Liver (tissue), 3 donors: ENCODE measurements around the gene MADD.

ENCODE experiments used
- ATF3 ChIP-seq: IDR thresholded peaks from 2 replicates; pipeline ENCODE4 v1.6.1; 2016; ENCODE audit warnings: antibody characterized with exemption
- CTCF ChIP-seq: fragments of 150-350 bp; IDR thresholded peaks from 2 replicates; pipeline ENCODE4 v1.5.1; 2017; ENCODE audit warnings: improper control_type of control experiment, low read depth, low read length; ENCODE audit not compliant: missing input control
- EGR1 ChIP-seq, 2 donors: IDR thresholded peaks; 2 replicates each; pipeline ENCODE4 v1.6.1; 2016 to 2018; ENCODE audit warnings: antibody characterized with exemption in 2 of 2, low read depth in 2 of 2
- GABPA ChIP-seq, 2 donors: IDR thresholded peaks in 1 of 2; conservative IDR thresholded peaks in 1 of 2; 2 replicates each; pipeline ENCODE4 v1.6.1; 2016; ENCODE audit warnings: antibody characterized with exemption in 2 of 2, mild to moderate bottlenecking in 1 of 2, moderate library complexity in 1 of 2
- JUND ChIP-seq, 2 donors: IDR thresholded peaks; 2 replicates each; pipeline ENCODE4 v1.6.1; 2016; ENCODE audit warnings: antibody characterized with exemption in 2 of 2
- MAX ChIP-seq: IDR thresholded peaks from 2 replicates; pipeline ENCODE4 v1.6.1; 2016; ENCODE audit warnings: antibody characterized with exemption
- RAD21 ChIP-seq, 2 donors: IDR thresholded peaks; 2 replicates each; pipeline ENCODE4 v1.6.1; 2016; ENCODE audit warnings: antibody characterized with exemption in 2 of 2, mild to moderate bottlenecking in 2 of 2
- RXRA ChIP-seq, 2 donors: IDR thresholded peaks; 2 replicates each; pipeline ENCODE4 v1.6.1; 2017 to 2018; ENCODE audit warnings: antibody characterized with exemption in 2 of 2, mild to moderate bottlenecking in 1 of 2
- SP1 ChIP-seq: IDR thresholded peaks from 2 replicates; pipeline ENCODE4 v1.6.1; 2018; ENCODE audit warnings: antibody characterized with exemption, mild to moderate bottlenecking
- TAF1 ChIP-seq: conservative IDR thresholded peaks from 2 replicates; pipeline ENCODE4 v1.6.1; 2016; ENCODE audit warnings: antibody characterized with exemption, mild to moderate bottlenecking
- YY1 ChIP-seq: IDR thresholded peaks from 2 replicates; pipeline ENCODE4 v1.6.1; 2016; ENCODE audit warnings: antibody characterized with exemption, mild to moderate bottlenecking
- ZBTB33 ChIP-seq: IDR thresholded peaks from 2 replicates; pipeline ENCODE4 v1.6.1; 2016; ENCODE audit warnings: antibody characterized with exemption
- donor health status: healthy.
- donor health status: healthy.

GRCh38 chr11:47272706-47273105 is 2.8 kb downstream of the MADD start:
- TF ChIP-seq CTCF = no peak
- TF ChIP-seq TAF1 = no peak
- TF ChIP-seq SP1 = no peak
- no peak for TF ChIP-seq ZBTB33
- no peak for TF ChIP-seq RAD21 (IDR thresholded peaks at IDR 0.05)
- TF ChIP-seq MAX = no peak
- TF ChIP-seq EGR1 (IDR thresholded peaks at IDR 0.05; ENCODE audit: low read depth in 2 of 2) = no peak
- no peak for TF ChIP-seq ATF3
- no peak for TF ChIP-seq RXRA (IDR thresholded peaks at IDR 0.05)
- TF ChIP-seq JUND (IDR thresholded peaks at IDR 0.05) = no peak
- TF ChIP-seq GABPA (IDR thresholded peaks at IDR 0.05 in 1 of 2, conservative IDR thresholded peaks at IDR 0.05 in 1 of 2) = no peak
- TF ChIP-seq YY1 = no peak
